HG02981 (cell line): ENCODE data around the gene EMILIN2.

Experiments used
- ATAC-seq: cut with Tn5 transposase; IDR thresholded peaks from one replicate; pipeline ENCODE4 v1.9.1; 2021; ENCODE audit warnings: mild to moderate bottlenecking, moderate library complexity; ENCODE audit not compliant: unreplicated experiment

EMILIN2 gene

GRCh38 chr18:2872095-2872494 lies 25.3 kb downstream of the EMILIN2 start:
- no peak for ATAC-seq

GRCh38 chr18:2874765-2875164 lies 28.0 kb downstream of the EMILIN2 start:
- ATAC-seq, result no peak

GRCh38 chr18:2878656-2879330 lies 32.0 kb downstream of the EMILIN2 start:
- ATAC-seq, result no peak

- no peak for ATAC-seq
Observed at GRCh38 chr18:2879889-2880288, 33.1 kb downstream of the EMILIN2 start.

GRCh38 chr18:2880473-2880872 lies 33.7 kb downstream of the EMILIN2 start:
- no peak for ATAC-seq

GRCh38 chr18:2881088-2881839 lies 34.5 kb downstream of the EMILIN2 start:
- ATAC-seq, result no peak

GRCh38 chr18:2881840-2882195 lies 35.0 kb downstream of the EMILIN2 start:
- no peak for ATAC-seq

- ATAC-seq, result no peak
Observed at GRCh38 chr18:2882201-2882600, 35.4 kb downstream of the EMILIN2 start.

- peak; percentile 43 for ATAC-seq
Observed at GRCh38 chr18:2883076-2883735, 36.4 kb downstream of the EMILIN2 start.

GRCh38 chr18:2884706-2885285 lies 38.0 kb downstream of the EMILIN2 start:
- ATAC-seq, result no peak

- no peak for ATAC-seq
Observed at GRCh38 chr18:2887470-2887869, 40.7 kb downstream of the EMILIN2 start.

- ATAC-seq, result no peak
Observed at GRCh38 chr18:2889761-2890192, 43.0 kb downstream of the EMILIN2 start.

- ATAC-seq, result no peak
Observed at GRCh38 chr18:2890606-2891005, 43.8 kb downstream of the EMILIN2 start.

- ATAC-seq, result no peak
Observed at GRCh38 chr18:2891526-2892431, 45.0 kb downstream of the EMILIN2 start.

GRCh38 chr18:2893056-2893455 lies 46.2 kb downstream of the EMILIN2 start:
- ATAC-seq, result no peak

- ATAC-seq, result no peak
Observed at GRCh38 chr18:2893676-2894075, 46.9 kb downstream of the EMILIN2 start.

GRCh38 chr18:2894131-2894840 lies 47.5 kb downstream of the EMILIN2 start:
- no peak for ATAC-seq

GRCh38 chr18:2894841-2895370 lies 48.1 kb downstream of the EMILIN2 start:
- no peak for ATAC-seq

- ATAC-seq, result no peak
Observed at GRCh38 chr18:2895391-2895790, 48.6 kb downstream of the EMILIN2 start.

- ATAC-seq, result no peak
Observed at GRCh38 chr18:2896990-2897389, 50.2 kb downstream of the EMILIN2 start.
